ENCODE data around the gene MARCKS. TPM values are rescaled to one million over a fixed set of nuclear protein-coding genes. Genes with fewer than 3 reads are reported as not detected.
A peak's percentile ranks its signal among the peaks of the same experiment; 100 is the strongest.

The MARCKS gene
- total and polyA plus RNA-seq, 10 of the 15 experiments (the other 5 are each of a cell fraction or from before 2014, with no cell fraction given) = 29.0 to 164 (median 74.5) TPM

GRCh38 chr6:113856375-113856624 is 845 bp upstream of the MARCKS start (continued):
- TF ChIP-seq JUNB (IDR thresholded peaks at IDR 0.05) = no peak

GRCh38 chr6:113857556-113858479 is 673 bp downstream of the MARCKS start:
- ChIA-PET RAD21 (ENCODE audit: unreplicated experiment) (interaction anchor here (0.6 to 4.9 kb wide), 30 partner anchors 10 to 1079 kb away, joined by 3 to 142 read pairs (median 6); no protein-coding TSS in a partner anchor), POLR2A (interaction anchor here (0.5 to 4.5 kb wide), 17 partner anchors 9 to 1212 kb away, joined by 3 to 50 read pairs (median 8); no protein-coding TSS in a partner anchor), CTCF (interaction anchor here (0.6 to 3.6 kb wide), 25 partner anchors 10 to 1076 kb away, joined by 3 to 62 read pairs (median 4); no protein-coding TSS in a partner anchor), SMC1A (ENCODE audit: uncharacterized antibody, unreplicated experiment) (interaction anchor here (1.0 to 2.6 kb wide), 20 partner anchors 8 to 1074 kb away, joined by 3 to 23 read pairs (median 6); no protein-coding TSS in a partner anchor)
- intact Hi-C loops (cut with micrococcal nuclease; ENCODE audit: unreplicated experiment) = loop anchor here (1.0 to 5.0 kb wide), 9 partner anchors 49 to 1076 kb away; no protein-coding TSS in a partner anchor
- Histone ChIP-seq H3K27ac (ENCODE audit: control insufficient read depth, insufficient read depth) (peak overlapping the region; percentile 94), H3K27me3 (replicated peaks in 1 of 2; ENCODE audit: control insufficient read depth in 2 of 2, insufficient read depth in 2 of 2, low read length in 1 of 2) (no peaks in the 10 kb centered on the region; a peak in 1 of 4 replicates), H3K36me3 (ENCODE audit: control insufficient read depth in 2 of 2, insufficient read depth in 2 of 2, low read length in 1 of 2) (peaks cover 0 to 3% of the 10 kb centered on the region in 2 experiments; a peak in 2 of 4 replicates), H3K9me3 (replicated peaks; ENCODE audit: control insufficient read depth, insufficient read depth, low read length) (no peaks in the 10 kb centered on the region), H3K9ac (ENCODE audit: control insufficient read depth, insufficient read depth, low read length) (peak overlapping the region; percentile 100), H2AFZ (ENCODE audit: control insufficient read depth, low read depth, low read length) (peak overlapping the region; percentile 24; the same call in 1 of the 2 replicates), H3K4me1 (ENCODE audit: control insufficient read depth, insufficient read depth, low read length) (peaks cover 5% of the 10 kb centered on the region), H3K4me3 (peak overlapping the region; percentile 89), H3K4me2 (ENCODE audit: control insufficient read depth, insufficient read depth) (peak overlapping the region; percentile 79), H3K79me2 (ENCODE audit: control insufficient read depth, insufficient read depth, low read length) (peaks cover 71% of the 10 kb centered on the region), H4K20me1 (ENCODE audit: control insufficient read depth, insufficient read depth) (no peaks in the 10 kb centered on the region; the same call in 1 of the 2 replicates)
- DNase-seq (ENCODE audit: low read depth, low spot score) (no peak), ATAC-seq (peak; percentile 6), FAIRE-seq (no peak)
- BruUV-seq (replicated peaks) = TSS peak; percentile 61
- in situ Hi-C loops (cut with MboI) = loop anchor here (5.0 kb wide), 2 partner anchors 226 to 551 kb away; no protein-coding TSS in a partner anchor
- 2% methylated on average over 32 of the region's 43 CpGs for WGBS (ENCODE audit: insufficient coverage, insufficient replicate concordance, low lambda C conversion rate, missing lambda C conversion rate)
- peak; percentile 80 to 84; a peak in 3 of 4 replicates for TF ChIP-seq BHLHE40 (IDR thresholded peaks at IDR 0.05; ENCODE audit: borderline replicate concordance in 1 of 2, low read depth in 2 of 2, low read length in 1 of 2)
- TF ChIP-seq BMI1 (IDR thresholded peaks at IDR 0.05; ENCODE audit: borderline replicate concordance) = no peak
- 0 out of 2 replicates have a peak, but pooled peaks have one; percentile 13 for TF ChIP-seq EED (IDR thresholded peaks at IDR 0.05; ENCODE audit: low read depth)
- 0 out of 2 replicates have a peak, but pooled peaks have one; percentile 5 for TF ChIP-seq CREM (IDR thresholded peaks at IDR 0.05; ENCODE audit: low read depth)
- 0 out of 2 replicates have a peak, but pooled peaks have one; percentile 24 for TF ChIP-seq TCF7 (IDR thresholded peaks at IDR 0.05; ENCODE audit: borderline replicate concordance)
- TF ChIP-seq, protein P1, sequence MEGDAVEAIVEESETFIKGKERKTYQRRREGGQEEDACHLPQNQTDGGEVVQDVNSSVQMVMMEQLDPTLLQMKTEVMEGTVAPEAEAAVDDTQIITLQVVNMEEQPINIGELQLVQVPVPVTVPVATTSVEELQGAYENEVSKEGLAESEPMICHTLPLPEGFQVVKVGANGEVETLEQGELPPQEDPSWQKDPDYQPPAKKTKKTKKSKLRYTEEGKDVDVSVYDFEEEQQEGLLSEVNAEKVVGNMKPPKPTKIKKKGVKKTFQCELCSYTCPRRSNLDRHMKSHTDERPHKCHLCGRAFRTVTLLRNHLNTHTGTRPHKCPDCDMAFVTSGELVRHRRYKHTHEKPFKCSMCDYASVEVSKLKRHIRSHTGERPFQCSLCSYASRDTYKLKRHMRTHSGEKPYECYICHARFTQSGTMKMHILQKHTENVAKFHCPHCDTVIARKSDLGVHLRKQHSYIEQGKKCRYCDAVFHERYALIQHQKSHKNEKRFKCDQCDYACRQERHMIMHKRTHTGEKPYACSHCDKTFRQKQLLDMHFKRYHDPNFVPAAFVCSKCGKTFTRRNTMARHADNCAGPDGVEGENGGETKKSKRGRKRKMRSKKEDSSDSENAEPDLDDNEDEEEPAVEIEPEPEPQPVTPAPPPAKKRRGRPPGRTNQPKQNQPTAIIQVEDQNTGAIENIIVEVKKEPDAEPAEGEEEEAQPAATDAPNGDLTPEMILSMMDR (IDR thresholded peaks at IDR 0.05 in 2 of 3, conservative IDR thresholded peaks at IDR 0.05 in 1 of 3; ENCODE audit: control insufficient read depth in 2 of 3, extremely low read depth in 1 of 3, insufficient read depth in 1 of 3, low read depth in 3 of 3, low read length in 3 of 3) = no peak
- no peak for TF ChIP-seq ZSCAN29 (IDR thresholded peaks at IDR 0.05)
- TF ChIP-seq MXI1 (IDR thresholded peaks at IDR 0.05; ENCODE audit: low read depth, low read length) = peak; percentile 55; the same call in 1 of the 2 replicates
- TF ChIP-seq SMARCA5 (IDR thresholded peaks at IDR 0.05) = no peak
- TF ChIP-seq SUPT20H (IDR thresholded peaks at IDR 0.05; ENCODE audit: borderline replicate concordance, control insufficient read depth, low read depth, low read length) = no peak
- TF ChIP-seq IRF4 (IDR thresholded peaks at IDR 0.05; ENCODE audit: low read depth, low read length) = 0 out of 2 replicates have a peak, but pooled peaks have one; percentile 7
- TF ChIP-seq RUNX3 (IDR thresholded peaks at IDR 0.05; ENCODE audit: low read length) = 0 out of 2 replicates have a peak, but pooled peaks have one; percentile 15
- TF ChIP-seq TAF1 (IDR thresholded peaks at IDR 0.05; ENCODE audit: borderline replicate concordance, low read depth, low read length) = peak; percentile 84
- no peak for TF ChIP-seq GABPA (IDR thresholded peaks at IDR 0.05; ENCODE audit: low read depth)
- no peak for TF ChIP-seq SMC3 (IDR thresholded peaks at IDR 0.05; ENCODE audit: borderline replicate concordance, low read length)
- TF ChIP-seq PAX8 (IDR thresholded peaks at IDR 0.05) = no peak
- TF ChIP-seq, protein P2, sequence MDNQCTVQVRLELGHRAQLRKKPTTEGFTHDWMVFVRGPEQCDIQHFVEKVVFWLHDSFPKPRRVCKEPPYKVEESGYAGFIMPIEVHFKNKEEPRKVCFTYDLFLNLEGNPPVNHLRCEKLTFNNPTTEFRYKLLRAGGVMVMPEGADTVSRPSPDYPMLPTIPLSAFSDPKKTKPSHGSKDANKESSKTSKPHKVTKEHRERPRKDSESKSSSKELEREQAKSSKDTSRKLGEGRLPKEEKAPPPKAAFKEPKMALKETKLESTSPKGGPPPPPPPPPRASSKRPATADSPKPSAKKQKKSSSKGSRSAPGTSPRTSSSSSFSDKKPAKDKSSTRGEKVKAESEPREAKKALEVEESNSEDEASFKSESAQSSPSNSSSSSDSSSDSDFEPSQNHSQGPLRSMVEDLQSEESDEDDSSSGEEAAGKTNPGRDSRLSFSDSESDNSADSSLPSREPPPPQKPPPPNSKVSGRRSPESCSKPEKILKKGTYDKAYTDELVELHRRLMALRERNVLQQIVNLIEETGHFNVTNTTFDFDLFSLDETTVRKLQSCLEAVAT (IDR thresholded peaks at IDR 0.05) = peak; percentile 84
- TF ChIP-seq KAT2A (conservative IDR thresholded peaks at IDR 0.05; ENCODE audit: control insufficient read depth, low read depth, low read length) = no peak
